HFFc6 (cell line): ENCODE data around the gene SOX21. TPM values are rescaled to one million over a fixed set of nuclear protein-coding genes. Genes with fewer than 3 reads are reported as not detected.
A peak's percentile ranks its signal among the peaks of the same experiment; 100 is the strongest.

Experiments
- DNase-seq: peaks from one replicate; pipeline ENCODE4 v3.0.0-alpha.2; 2018
- H3K27ac Mint-ChIP-seq: 2 replicates; pipeline ENCODE4 v1.8.0; 2020; ENCODE audit warnings: mild to moderate bottlenecking, mixed read lengths
- H3K27me3 Mint-ChIP-seq: 2 replicates; pipeline ENCODE4 v1.8.0; 2021; ENCODE audit warnings: mild to moderate bottlenecking, moderate library complexity, mixed read lengths; ENCODE audit not compliant: insufficient read depth
- H3K36me3 Mint-ChIP-seq: 2 replicates; pipeline ENCODE4 v1.8.0; 2021; ENCODE audit warnings: low read depth, mixed read lengths
- H3K4me1 Mint-ChIP-seq: 2 replicates; pipeline ENCODE4 v1.8.0; 2020; ENCODE audit warnings: low read depth, mixed read lengths
- H3K4me3 Mint-ChIP-seq: 2 replicates; pipeline ENCODE4 v1.8.0; 2020; ENCODE audit warnings: mild to moderate bottlenecking, moderate library complexity, mixed read lengths
- H3K9me3 Mint-ChIP-seq: 2 replicates; pipeline ENCODE4 v1.8.0; 2020; ENCODE audit warnings: mild to moderate bottlenecking, mixed read lengths
- total RNA-seq, 6 experiments: library from RNA; stranded (reverse); fragmentation: NEBNext Ultra II Directional; extraction: Animal tissue kit (Norgen Biotek cat#: 25700); gene quantifications; 2 replicates in 1 of 6; 3 replicates in 5 of 6; pipeline ENCODE4 v1.2.3, GENCODE V29; 2021
- TF ChIP-seq, protein P1 (sequence below): fragments of 200-600 bp; sonication (generic); IDR thresholded peaks from 2 replicates; pipeline ENCODE4 v1.5.0; 2021; ENCODE audit warnings: antibody characterized with exemption, mild to moderate bottlenecking

Gene SOX21
- total RNA-seq, 6 experiments from 2014 or later: not detected

DNA sequence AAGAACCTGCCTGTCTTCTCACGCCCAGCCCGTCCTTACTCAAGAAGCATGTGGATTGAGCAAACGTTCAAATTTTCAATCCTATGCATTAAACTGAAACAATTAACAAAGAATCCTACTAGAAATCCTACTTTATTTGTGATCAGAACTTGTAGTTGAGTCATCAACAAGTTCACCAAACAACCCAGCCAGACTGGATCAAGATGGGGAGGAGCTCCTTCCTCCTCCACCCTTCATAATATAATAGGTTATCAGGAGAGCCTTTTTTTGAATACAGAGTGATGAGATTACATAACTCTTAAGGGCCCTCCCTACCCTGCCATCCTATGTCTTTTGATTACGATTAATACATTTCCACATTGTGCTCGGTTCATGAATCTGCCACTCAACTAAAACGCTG, 32.7 kb downstream of the SOX21 start:
- H3K27me3 Mint-ChIP-seq: peaks cover 26% of the 10 kb centered on the region
- H3K4me1 Mint-ChIP-seq: no peaks in the 10 kb centered on the region
- no peak for DNase-seq
- no peak overlapping the region for H3K4me3 Mint-ChIP-seq
- TF ChIP-seq, protein P1, sequence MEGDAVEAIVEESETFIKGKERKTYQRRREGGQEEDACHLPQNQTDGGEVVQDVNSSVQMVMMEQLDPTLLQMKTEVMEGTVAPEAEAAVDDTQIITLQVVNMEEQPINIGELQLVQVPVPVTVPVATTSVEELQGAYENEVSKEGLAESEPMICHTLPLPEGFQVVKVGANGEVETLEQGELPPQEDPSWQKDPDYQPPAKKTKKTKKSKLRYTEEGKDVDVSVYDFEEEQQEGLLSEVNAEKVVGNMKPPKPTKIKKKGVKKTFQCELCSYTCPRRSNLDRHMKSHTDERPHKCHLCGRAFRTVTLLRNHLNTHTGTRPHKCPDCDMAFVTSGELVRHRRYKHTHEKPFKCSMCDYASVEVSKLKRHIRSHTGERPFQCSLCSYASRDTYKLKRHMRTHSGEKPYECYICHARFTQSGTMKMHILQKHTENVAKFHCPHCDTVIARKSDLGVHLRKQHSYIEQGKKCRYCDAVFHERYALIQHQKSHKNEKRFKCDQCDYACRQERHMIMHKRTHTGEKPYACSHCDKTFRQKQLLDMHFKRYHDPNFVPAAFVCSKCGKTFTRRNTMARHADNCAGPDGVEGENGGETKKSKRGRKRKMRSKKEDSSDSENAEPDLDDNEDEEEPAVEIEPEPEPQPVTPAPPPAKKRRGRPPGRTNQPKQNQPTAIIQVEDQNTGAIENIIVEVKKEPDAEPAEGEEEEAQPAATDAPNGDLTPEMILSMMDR: no peak
- no peaks in the 10 kb centered on the region for H3K9me3 Mint-ChIP-seq
- H3K27ac Mint-ChIP-seq: no peak overlapping the region
- H3K36me3 Mint-ChIP-seq: no peaks in the 10 kb centered on the region

DNA sequence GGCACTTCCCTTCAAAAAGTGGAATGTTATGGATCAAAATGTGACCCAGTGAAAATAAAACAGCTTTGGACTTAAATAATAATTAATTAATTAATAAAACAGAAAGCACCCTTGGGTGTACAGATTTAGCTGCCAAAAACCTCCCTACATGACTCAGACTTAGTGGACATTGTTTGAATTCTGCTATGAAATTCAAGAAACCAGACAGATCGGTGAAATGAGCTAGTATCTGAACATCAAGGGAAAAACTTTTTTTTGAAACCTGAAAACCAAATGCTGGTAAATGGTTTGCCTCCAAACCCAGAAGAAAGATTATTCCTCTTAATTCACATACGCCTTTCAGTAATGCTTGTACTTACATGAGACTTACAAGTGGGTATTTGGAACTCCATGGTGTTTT, 33.5 kb downstream of the SOX21 start:
- DNase-seq: no peak
- Mint-ChIP-seq H3K27ac (no peak overlapping the region), H3K36me3 (no peaks in the 10 kb centered on the region), H3K27me3 (peaks cover 26% of the 10 kb centered on the region), H3K9me3 (no peaks in the 10 kb centered on the region), H3K4me1 (peaks cover 1% of the 10 kb centered on the region; the same call in 1 of the 2 replicates), H3K4me3 (no peak overlapping the region)
- TF ChIP-seq, protein P1: no peak

DNA sequence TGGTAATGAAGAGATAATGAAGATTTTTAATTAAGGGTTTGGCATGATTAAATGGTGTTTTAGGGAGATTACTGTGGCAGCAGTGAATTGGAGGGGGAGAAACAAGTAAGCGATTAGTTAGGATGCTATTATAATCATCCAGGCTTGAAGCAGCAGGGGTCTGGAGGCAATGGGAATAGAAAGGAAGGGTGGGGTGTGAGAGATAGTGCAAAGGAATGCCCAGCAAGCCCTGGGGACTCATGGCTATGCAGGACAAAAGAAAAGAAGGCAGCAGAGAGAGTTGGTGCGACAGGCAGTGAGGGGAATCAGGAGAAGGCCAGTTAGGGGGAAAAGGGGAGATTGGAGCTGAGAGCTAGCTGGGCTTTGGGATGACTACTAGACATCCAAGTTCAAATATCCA, 34.5 kb downstream of the SOX21 start:
- no peak for DNase-seq
- Mint-ChIP-seq H3K4me1 (peaks cover 4% of the 10 kb centered on the region; the same call in 1 of the 2 replicates), H3K9me3 (no peaks in the 10 kb centered on the region), H3K27ac (no peak overlapping the region), H3K27me3 (peaks cover 24% of the 10 kb centered on the region), H3K4me3 (no peak overlapping the region), H3K36me3 (no peaks in the 10 kb centered on the region)
- TF ChIP-seq, protein P1: no peak

DNA sequence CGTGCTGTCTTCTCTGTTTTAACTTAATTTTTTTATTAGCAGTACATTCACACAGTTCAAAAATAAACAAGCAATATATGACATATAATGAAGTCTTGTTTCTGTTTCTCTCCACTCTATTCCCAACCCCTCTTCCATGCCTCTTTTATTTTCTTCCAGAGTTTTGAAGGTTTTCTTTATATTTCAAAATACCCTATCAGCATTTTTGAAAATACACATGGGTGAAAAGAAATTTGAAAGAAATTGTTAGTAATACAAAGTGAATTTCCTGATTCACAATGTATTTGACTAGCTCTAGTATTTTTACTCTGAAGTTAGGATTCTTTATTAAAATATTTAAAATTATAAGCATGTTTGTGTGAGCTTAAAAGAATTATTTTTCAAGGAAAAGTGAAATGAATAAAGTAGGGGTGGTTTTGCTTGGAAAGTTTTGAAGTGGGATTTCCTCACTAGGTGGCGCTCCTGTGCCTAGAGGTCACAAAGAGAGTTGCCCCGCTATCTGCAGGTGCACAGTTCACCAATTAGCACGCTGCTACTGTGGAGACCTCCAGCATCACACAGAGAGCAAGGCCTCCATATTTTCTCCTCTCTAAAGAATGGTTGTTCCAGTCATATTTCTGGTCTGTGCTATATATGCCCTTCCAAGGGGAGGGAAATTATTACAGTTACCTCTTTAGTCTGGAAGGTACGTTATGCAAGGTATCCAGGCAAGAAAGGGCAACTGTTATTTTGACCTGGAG, 37.6 kb downstream of the SOX21 start:
- Mint-ChIP-seq H3K4me3 (no peak overlapping the region), H3K27me3 (peaks cover 25% of the 10 kb centered on the region), H3K27ac (no peak overlapping the region), H3K4me1 (peaks cover 4% of the 10 kb centered on the region; the same call in 1 of the 2 replicates), H3K36me3 (no peaks in the 10 kb centered on the region), H3K9me3 (no peaks in the 10 kb centered on the region)
- TF ChIP-seq, protein P1: peak; percentile 86
- peak; percentile 11 for DNase-seq

DNA sequence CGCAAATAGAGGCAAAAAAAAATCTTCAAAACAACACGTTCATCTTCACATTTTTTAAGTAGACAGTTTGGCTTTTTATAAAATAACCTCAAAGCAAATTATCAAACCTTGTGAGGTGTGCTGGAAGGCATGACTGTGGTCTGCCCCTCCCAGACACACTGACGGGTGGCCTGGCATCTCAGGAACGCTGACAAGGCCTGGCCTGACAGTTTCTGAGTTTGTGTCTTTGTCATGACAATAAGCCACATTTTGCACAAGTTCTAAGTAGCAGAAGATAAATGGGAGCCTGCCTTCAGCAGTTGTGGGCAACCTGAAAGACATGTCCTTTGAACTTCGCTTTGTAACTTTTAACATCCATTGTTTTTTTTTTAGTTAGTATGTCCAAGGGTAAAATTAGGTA, 38.5 kb downstream of the SOX21 start:
- Mint-ChIP-seq H3K27me3 (peaks cover 24% of the 10 kb centered on the region), H3K4me3 (no peak overlapping the region), H3K36me3 (no peaks in the 10 kb centered on the region), H3K9me3 (no peaks in the 10 kb centered on the region), H3K27ac (no peak overlapping the region), H3K4me1 (peaks cover 4% of the 10 kb centered on the region; the same call in 1 of the 2 replicates)
- no peak for DNase-seq
- TF ChIP-seq, protein P1: no peak
